Fibroblast of mammary gland (primary cell): Measurements from ENCODE around the gene CAMK2D.
"Not testable (repeated sequence)": the region's sequence is repeated elsewhere in the genome, so short reads cannot be mapped to it uniquely, and the experiment has no call there.

Experiments
- DNase-seq: peaks from one replicate; pipeline ENCODE4 v3.0.0-alpha.2; 2010; ENCODE audit warnings: low read depth
- H3K4me3 ChIP-seq: 2 replicates; pipeline ENCODE4 v1.5.1; 2011; ENCODE audit warnings: low read depth, mild to moderate bottlenecking, low read length, moderate library complexity; ENCODE audit not compliant: control insufficient read depth
- TF ChIP-seq, protein P1 (sequence below): conservative IDR thresholded peaks from 2 replicates; pipeline ENCODE4 v1.5.1; 2011; ENCODE audit warnings: low read depth, low read length, inconsistent platforms; ENCODE audit not compliant: control insufficient read depth, insufficient read depth

The CAMK2D gene

DNA sequence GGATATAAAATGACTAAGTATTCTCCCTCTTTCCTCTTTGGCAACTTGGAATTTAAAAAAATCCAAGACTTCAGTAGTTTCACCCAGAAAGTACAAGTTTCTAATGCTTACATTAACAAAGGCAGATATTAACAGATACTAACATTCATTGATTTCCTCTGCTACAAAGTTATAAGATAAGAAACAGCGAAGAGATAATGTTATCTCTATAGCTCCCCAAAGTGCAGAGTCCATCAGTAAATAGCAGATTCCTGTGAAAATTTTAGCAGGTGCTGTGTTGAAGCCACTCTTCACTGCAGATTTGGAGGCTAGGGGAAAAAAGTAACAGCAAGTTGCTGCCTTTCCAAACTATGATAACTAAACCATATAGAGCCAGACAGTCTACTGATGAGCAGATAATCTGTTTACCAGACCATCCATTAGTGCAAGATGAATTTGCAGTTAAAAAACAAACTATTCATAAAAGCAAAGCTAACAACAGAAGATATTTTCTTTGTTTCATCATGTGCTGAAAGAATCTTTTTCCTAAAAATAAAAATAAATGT, 3.3 kb upstream of the CAMK2D start:
- DNase-seq: no peak
- no peak overlapping the region for H3K4me3 ChIP-seq
- TF ChIP-seq, protein P1, sequence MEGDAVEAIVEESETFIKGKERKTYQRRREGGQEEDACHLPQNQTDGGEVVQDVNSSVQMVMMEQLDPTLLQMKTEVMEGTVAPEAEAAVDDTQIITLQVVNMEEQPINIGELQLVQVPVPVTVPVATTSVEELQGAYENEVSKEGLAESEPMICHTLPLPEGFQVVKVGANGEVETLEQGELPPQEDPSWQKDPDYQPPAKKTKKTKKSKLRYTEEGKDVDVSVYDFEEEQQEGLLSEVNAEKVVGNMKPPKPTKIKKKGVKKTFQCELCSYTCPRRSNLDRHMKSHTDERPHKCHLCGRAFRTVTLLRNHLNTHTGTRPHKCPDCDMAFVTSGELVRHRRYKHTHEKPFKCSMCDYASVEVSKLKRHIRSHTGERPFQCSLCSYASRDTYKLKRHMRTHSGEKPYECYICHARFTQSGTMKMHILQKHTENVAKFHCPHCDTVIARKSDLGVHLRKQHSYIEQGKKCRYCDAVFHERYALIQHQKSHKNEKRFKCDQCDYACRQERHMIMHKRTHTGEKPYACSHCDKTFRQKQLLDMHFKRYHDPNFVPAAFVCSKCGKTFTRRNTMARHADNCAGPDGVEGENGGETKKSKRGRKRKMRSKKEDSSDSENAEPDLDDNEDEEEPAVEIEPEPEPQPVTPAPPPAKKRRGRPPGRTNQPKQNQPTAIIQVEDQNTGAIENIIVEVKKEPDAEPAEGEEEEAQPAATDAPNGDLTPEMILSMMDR: no peak

DNA sequence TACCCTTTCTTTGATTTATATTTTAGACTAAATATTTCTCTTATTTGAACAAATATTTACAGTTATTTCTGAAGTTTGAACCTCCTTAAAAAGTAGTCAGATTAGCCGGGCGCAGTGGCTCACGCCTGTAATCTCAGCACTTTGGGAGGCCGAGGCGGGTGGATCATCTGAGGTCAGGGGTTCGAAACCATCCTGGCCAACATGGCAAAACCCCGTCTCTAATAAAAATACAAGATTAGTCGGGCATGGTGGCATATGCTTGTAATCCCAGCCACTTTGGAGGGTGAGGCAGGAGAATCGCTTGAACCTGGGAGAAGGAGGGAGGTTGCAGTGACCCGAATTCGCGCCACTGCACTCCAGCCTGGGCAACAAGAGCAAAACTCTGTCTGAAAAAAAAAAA, 2.4 kb upstream of the CAMK2D start:
- H3K4me3 ChIP-seq, DNase-seq: not testable (repeated sequence)

DNA sequence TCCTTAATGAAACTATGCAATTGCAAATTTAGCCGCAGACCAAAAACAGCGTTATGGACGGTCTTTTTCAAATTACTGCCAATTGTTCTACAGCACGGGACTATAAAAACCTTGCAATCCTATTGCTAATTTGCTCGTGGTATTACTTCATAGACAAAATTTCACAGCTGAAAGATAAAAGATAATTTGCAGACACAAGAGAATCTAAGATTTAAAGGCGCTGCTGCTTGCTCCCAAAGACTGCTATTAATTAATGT, 1.4 kb upstream of the CAMK2D start:
- DNase-seq: no peak
- H3K4me3 ChIP-seq: peak overlapping the region; percentile 89
- TF ChIP-seq, protein P1: no peak

DNA sequence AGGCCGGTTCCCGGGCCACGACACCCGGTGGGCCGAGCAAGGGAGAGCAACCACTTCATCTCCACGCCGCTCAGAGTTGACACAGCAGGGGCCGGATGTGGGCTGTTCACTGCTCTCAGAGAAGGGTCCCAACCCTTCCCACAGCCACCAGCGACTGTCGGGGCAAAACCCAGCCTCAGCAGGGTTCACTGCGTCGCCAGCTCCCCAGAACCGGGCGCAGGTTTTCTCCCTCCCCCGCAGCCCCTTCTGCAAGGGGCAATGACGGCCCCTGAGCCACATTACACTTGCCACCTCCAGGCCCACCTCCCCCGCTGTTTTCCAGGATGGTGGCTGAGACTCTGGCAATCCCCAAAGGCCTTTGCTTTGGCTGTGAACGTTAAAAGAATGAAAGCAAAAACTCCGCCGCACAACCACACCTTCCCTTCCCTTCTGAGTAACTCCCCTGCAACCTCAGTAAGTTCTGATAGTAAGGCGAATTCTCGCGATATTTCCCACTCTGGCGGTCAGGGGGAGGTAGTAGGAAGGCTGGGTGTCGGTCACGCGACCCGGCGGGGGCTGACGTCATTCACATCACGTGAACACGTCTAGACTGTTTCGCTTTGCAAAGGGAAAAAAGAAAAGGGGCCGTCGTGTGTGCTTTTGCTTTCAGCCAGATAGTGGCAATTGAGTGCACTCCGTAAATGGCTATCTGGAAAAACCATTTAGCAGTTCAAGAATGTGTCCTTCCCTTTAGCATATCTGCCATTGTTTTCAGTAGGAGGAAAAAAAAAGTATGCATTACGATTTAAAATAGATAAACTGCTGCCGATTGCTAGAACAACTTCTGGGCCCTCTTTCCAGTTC, 869 bp upstream of the CAMK2D start:
- peak; percentile 100 for DNase-seq
- TF ChIP-seq, protein P1: no peak
- peak overlapping the region; percentile 89 for H3K4me3 ChIP-seq

DNA sequence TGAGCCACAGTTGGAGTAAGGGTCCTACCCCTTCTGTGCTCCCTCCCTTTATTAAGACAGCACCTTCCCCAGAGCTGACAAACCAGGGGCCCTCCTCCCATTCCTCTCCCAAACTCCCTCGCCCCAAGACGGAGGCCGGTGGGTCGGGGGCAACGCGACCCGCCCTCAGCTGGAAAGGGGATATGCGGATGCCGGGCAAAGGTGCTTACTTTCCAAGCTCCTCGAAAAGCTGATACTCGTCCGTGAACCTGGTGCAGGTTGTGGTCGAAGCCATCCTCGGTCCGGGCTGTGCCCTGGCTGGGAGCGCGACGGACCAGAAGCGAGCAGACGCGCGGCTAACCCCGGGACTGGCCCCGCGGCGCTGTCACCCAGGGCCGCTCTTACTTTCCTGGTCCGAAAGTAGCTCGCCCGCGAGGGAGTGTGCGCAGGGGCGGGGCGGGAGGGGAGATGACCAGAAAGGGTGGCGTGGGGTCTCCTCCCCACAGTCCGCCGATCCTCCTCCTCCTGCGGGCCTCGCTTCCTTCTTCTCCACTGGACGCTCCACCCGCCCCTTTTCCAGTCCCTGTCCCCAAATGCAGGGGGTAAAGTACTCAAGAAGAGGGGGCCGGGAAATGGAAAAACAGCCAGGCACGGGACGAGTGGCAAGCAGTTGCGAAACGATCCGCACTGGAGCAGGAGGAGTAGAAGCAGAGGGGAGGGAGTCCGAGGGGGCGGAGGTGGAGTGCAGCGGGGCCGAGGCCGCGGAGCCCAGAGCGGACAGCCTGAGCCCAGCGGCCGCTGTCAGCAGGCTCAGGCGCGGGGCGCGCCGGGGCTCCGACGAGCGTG, 531 bp downstream of the CAMK2D start:
- DNase-seq: peak; percentile 78
- TF ChIP-seq, protein P1: no peak
- H3K4me3 ChIP-seq: peak overlapping the region; percentile 89

DNA sequence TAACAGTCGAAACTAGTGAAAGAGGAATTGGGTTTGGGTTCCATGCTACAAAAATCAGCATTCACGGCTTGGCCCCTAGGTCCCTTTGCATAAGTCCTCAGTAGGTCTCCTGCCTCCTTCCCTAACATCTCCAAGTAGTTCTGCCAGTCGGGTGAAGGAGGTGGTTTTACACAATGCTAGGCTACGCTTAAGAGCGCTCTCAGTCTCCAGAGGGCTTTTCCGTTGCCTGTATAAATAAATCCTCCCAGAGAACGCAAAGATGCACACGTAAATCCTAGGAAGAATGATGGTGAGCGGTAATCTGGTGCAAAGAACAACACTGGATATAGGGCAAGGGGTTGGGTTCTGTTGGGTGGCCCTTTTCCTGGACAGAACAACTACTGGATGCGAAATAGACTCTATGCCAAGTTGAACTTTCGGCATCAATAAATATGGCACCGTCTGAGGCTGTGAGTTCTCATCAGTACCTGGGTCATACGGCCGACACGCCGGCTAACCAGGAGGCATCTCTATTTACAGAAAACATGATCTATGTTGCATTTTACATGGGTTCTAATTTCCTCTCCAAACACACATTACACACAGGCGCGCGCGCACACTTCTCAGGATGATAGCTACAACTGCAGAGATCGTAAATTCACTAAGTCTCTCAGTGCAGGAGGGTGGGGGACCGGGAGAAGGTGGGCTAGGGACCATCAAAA, 1.3 kb downstream of the CAMK2D start:
- H3K4me3 ChIP-seq: peak overlapping the region; percentile 89
- TF ChIP-seq, protein P1: no peak
- peak; percentile 63 for DNase-seq
